HG02852 (cell line): ENCODE measurements around the gene TBC1D10A.

Experiments
- ATAC-seq: cut with Tn5 transposase; IDR thresholded peaks from one replicate; pipeline ENCODE4 v1.9.1; 2021; ENCODE audit warnings: mild to moderate bottlenecking, moderate library complexity; ENCODE audit not compliant: unreplicated experiment

The TBC1D10A gene

DNA sequence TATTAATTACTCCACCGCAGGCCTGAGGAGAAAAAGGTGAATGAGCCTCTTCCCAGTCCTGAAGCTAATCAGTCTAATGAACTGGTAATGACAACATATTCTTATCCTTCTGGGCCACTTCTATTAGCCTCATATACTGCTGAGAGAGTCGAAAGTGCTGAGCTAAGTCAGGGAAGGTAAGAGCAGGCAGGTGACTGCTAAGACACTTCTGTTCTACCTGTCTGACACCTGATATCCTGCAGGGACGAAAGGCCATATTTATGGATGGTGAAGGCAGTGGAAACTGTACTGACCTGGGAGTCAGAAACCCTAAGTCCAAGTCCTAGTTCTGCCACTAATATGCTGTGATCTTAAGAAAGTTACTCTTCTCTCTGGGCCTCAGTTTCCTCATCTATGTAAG lies 3.5 kb downstream of the TBC1D10A start:
- ATAC-seq, result no peak

DNA sequence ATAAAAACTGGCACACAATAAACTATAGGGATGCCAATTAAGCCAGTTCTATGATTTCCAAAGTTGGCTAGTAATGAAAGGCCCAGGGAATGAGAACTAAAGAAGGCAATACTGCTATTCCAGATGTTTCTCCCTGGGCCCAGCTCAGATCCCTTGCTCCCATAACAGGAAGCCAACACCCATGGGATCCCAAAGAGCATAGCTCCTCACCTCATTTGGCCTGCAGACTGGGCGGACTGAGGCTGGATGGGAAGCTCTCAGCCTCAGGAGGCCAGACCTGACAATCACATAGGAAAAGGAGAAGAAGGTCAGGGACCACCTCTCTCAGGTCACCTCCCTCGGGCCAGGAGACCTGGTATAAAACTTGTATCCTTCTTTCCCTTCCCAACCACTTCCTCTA lies 5.3 kb downstream of the TBC1D10A start:
- ATAC-seq, result no peak

DNA sequence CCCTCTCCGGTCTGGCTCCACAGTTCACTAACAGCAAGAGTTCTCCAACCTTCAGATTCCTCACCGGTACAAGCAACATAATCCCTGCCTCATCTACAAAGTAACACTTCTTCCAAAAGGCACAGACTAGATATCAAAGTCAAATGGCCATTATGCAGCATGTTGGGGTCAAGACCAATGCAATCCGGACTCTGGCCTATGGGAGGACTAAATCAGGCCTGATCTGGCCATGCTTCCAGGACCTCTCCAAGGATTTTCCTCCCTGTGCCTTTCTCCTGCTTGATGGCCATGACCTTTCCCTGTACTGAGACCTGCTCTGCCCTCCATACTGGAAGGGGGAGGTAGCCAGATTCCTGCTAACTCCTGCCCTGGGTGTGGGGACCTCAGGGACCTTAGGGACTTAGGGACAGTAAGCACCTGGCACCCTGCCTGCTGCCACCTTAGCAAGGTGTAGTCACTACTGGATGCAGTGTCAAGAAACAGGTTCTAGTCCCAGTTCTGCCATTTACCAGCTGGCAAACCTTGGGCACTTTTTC lies 6.7 kb downstream of the TBC1D10A start:
- no peak for ATAC-seq

DNA sequence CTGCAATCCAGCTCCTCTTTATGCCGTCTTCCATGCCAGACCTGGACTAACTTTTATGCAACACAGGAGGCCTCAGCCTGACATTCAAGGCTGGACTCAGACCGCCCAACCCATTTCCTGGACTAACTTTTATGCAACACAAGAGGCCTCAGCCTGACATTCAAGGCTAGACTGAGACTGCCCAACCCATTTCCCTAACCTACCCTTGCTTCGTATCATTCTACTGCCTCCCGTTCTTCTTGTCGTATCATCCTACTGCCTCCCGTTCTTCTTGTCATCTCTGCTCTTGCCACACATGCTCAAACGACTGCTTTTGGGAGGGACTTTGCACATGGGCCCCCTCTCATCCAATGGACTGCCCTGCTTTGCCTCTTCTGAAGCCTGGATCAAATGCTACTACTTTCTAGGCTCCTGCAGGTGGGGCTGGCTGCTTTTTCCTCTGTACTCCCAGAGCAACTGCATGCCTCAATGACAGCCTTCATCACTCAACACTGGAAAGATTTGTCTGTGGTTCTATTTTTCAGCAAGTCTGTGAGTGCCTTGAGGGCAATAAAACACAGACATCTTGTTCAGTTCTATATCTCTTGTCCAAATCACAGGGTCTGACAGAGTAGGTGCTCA lies 7.8 kb downstream of the TBC1D10A start:
- no peak for ATAC-seq

DNA sequence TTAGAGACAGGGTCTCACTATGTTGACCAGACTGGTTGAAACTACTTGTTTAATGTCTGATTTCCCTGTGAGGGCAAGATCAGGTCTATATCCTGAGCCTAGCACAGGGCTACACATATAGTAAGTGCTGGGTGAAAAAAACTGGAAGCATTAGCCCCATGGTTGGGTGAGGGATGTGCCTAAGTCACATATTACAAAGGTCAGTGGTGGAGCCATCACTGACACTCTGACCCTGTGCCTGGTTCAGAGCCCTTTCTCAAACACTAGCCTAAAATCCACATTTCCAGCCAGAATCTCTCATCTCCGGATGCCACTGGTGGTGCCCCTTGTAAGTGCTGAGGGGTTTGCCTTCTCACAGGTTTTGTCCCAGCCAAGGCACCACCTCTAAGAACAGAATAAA lies 9.0 kb downstream of the TBC1D10A start:
- ATAC-seq, result no peak

DNA sequence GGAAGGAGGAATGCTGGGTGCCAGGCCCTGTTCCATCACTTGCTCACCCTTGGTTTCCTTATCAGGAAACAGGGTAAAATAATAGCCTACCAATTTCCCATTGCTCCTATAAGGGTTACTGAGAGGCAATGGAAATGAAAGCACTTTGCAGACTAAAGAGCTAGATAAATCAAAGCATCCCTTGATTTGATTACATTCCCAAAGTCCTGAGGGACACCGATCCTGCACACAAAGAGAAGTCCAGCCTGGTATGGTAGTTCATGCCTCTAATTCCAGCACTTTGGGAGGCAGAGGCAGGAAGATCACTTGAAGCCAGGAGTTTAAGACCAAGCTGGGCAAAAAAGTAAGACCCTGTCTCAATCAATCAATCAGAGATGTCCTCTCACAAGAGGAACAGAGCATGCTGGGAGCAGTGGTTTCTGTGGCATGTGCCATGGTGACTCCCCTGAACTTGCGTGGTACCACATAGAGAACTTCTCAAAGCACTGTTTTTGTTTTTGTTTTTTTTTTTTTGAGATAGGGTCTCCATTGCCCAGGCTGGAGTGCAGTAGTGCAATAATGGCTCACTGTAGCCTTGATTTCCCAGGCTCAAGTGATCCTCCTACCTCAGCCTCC lies 10.7 kb downstream of the TBC1D10A start:
- no peak for ATAC-seq

DNA sequence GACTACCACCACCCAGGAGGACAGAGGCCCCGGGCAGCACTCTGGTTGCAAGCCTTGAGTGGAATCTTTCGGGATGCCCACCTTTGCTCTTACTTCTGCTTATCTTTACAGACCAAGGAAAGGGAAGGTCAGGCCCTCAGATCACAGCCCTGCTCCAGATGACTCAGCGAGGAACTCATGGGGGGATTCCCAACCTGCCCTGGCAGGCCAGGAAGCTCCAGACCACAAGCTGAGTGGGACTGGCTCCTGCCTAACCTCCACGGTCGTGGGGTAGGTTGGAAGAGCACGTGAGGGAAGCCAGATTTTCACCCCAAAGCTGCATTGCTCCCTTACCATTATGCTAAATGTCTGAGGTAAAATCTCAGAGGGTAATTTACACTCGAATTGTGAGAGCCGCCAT lies 11.8 kb downstream of the TBC1D10A start:
- ATAC-seq, result peak; percentile 43

DNA sequence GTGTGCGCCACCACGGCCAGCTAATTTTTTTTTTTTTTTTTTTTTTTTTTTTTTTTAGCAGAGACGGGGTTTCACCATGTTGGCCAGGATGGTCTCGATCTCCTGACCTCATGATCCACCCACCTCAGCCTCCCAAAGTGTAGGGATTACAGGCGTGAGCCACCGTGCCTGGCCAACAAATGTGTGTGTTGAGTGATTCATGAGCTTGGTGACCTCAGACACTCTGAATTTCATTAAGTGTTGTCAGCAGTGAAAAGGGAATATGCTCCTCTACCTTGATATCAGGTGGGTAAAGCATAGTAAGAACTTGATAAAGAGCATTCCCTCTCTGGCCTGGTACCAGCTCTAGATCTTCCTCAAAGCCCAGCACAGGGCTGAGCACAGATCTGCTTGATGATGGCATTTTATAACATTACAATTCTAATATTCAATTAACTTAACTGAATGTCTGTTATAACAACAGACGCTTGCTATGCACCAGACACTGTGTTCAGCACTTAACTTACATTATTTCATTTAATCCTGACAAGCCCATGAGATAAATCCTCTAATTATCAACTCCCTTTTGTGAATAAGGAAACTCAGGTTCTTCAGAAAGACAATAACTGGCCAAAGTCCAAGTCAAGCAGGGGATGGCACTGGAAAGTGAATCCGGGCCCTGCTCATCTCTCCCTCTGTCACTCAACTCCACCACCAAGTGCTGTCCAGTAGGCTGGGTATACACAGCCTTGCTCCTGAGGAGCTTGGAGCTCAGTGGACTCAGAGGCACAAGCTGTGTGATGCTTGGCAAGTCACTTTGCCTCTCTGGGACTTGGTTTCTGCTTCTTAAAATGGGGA lies 13.0 kb downstream of the TBC1D10A start:
- no peak for ATAC-seq

DNA sequence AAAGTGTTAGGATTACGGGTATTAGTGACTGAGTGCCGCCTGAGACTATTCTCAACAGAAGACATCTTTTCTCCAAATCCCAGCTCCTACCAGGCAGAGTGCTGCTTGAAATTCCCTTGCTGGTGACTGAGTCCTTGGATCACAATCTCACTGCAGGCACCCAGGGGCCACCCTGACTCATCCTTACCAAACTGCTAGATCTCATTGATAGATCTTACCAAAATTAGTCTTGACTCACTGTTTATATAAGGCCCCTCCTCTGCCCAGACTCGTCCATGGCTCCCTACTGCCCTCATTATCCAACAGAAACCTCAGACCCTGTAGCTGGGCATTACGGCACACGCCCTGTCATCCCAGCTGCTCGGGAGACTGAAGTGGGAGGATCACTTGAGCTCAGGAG lies 14.7 kb downstream of the TBC1D10A start:
- ATAC-seq, result no peak

DNA sequence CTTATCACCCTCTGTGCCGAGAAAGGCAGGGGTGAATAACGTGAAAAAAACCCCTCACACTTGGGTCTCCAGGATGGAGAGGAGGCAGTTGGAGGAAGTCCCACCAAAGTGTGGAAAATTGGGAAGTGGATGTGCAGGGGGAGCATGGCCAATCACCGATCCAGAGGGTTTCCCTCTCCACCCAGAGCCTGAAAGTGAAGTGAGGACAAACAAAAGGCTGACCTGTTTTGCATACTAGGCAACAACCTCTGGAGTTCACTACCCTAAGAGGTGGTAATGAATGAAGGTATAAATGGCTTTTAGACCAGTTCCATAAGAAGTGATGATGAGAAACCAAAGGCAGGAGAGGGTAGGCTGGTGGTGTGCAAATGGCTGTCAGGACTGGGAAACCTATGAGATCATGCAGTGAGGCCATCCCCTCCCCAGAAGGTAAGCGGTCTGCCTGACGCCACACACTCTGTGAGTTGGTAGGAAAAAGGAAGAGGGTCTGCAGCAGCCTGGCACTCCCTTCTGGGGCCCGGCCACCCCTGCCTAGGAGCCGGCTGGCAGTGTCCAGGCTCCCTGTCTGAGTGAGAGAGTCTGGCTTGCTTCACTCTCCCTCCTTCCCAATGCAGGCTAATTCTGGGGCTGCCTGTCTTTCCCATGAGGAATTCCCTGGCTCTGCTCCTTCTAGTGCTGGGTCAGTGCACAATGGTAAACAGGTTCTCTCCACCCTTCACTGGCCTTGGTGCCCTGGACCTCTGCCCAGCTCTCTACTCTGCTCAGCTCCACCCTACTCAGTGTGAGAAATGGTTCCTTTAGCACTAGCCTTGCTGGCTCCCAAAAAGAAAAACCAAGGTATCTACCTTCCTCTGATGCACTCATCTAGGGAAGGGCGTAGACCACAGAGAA lies 15.6 kb downstream of the TBC1D10A start:
- no peak for ATAC-seq

DNA sequence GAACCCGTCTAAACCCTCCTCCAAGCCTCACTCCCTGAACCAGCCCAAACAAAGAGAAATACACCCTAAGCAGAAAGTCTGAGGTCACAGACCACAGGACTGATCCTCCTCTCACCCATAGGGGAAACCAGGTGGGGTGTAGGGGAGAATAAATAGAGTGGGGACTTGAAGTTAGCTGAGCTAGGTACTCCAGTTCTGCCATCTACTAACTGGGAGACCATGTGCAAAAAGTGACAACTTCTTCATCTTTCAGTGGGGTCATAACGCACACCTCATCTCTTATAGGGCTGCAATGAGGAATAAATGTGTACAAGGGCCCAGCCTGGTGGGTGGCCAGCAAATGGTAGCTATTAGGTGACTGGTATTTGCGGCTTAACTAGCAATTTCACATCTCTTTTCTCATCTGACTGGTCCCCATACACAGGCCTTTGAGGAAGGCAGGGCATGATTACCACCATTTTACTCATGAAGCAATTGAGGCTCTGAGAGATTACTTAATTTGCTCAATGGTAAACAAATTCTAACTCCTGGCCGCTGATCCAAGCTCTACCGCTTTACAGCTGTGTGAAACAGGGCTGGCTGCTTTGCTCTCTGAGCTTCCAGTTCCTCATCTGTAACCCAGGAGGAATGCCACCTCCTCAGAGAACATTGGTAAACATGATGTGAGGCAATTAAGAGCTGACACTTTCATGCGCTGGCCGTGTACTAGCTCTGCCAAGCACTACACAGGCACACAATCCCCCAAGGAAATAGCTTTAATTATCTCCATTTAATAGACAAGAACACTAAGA lies 16.6 kb downstream of the TBC1D10A start:
- ATAC-seq, result peak; percentile 37

DNA sequence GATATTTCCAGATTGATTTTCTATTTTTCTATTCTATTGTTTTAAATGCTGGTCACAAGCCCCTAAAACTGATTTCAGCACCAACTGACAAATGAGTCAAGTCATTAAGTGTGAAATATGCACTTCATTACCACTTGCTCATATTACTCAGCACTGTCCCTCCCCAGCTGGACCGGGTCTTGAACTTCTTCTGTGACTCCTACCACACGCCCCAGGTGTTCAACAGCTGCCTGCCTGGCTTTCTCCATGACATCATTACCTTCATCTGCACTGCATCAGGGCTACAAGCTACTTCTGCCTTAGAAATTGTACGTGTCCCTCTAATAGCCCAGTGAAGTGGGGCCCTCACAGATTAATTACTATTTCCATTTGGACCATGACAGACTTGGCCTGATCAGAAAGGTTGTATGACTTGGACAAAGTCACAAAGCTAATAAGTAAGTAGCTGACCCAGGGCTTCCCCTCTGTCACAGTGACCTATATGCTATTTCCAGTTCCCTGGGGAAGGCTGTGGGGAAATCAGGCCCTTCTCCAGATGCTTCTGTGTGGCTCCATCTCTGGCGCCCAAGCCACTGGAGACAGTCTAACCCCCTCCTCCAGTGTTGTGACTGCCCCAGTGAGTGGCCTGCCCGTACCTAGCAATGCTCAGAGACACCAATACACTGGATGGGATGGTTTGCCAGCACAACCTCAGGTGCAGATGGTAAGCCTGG lies 18.1 kb downstream of the TBC1D10A start:
- peak; percentile 46 for ATAC-seq

DNA sequence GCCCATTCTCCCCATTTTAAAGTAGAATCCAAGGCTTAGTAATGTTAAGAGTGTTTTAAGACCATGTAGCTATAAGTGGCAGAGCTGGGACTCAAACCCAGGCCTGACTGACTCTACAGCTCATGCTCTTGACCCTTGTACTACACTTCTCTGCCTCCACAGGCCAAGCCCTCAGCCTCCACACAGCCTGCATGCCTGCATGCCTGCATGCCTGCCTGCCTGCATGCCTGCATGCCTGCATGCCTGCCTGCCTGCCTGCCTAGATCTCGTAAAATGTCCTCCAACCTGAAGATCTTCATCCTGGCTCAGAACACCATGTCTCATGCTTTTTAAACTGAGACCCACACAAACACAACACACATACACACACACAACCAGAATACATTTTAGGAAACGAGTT lies 18.6 kb downstream of the TBC1D10A start:
- ATAC-seq, result no peak

DNA sequence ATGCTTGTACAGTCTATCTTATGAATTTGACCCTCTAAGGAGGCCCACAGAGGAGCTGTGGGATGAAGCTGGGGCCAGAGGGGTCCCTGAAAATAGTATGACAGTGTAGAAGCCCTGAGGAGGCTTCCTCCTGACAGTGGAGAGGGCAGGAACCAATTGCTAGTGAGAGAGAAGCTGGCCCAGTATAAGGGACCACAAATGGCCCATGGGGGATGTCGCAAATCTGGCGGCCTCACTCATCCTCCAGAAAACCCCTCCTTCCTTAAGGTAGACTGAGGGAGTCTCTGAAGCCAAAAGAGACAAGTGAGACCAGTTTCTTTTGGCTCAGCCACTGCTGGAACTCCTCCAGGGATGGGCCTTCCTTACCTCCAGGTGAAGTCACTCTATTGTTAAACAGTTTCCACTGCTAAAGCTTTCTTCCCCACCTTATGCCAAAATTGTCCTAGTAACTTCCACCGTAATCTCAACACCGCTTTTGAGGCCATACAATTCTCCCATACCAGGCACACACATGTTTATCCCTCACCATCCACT lies 19.6 kb downstream of the TBC1D10A start:
- ATAC-seq, result no peak

DNA sequence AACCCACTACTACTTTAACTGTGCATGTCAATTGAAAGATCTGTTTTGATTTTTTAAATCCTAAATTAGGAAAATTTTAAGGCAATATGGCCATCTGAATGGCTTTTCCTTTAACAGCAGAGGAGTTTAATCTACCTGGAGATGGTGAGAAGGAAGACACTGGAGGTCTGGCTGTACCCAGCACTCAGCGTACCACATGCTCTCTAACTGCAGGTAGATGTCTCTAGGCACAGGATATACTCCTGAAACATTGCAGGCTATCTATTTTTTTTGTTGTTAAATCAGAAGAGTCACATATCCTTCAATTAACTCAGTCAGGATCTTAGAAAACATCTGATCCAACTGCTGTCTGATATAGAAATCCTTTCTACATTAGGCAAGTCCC lies 20.1 kb downstream of the TBC1D10A start:
- no peak for ATAC-seq

DNA sequence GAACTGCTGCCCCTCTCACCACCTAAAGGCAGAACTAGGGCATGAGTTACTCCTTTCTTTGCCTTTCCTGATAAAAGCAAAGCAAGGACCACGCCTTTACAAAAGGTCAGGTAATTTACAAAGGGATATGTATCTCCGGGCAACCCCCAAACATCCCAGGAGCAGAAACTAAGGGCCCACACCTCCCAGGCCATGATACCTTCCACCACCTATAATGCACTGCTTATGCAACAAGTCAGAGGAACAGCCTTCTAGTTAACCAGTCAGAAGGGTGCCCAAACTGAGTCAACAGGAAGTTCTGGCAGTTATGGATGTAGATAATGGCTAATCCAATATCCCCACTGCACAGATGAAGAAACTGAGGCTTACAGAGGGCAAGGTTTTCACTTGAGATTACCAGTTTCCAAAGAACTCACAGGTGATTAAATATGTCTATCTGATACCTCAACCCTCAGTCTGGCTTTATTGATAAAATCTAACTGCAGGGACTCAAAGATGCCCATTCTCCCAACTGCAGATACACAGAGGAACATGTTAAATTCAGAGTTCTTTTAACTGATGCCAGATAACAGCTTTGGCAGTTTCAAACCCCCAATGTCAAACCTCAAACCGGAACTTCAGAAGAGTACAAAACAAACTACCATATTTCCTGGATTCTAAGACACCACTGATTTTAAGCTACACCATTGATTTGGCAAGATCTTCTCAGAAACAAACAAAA lies 20.7 kb downstream of the TBC1D10A start:
- ATAC-seq, result no peak

DNA sequence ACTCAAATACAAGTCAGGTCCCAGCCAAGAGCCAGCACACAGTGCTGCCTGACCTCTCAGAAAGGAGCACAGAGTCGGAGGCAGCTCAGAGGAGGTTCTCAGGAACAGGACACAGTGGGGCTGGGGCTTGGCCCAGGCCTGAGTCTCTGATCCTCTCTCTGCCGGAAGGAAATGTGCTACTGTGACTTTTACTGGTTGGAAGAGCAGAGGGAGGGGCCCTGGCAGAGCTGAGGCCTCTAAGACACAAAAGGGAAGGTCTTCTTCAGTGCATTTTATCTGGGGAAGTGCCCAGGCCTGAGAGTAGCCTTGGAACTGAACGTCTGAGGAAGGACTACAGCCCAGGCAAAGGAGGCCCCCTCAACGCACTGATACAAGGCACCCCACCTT lies 21.2 kb downstream of the TBC1D10A start:
- ATAC-seq, result no peak

DNA sequence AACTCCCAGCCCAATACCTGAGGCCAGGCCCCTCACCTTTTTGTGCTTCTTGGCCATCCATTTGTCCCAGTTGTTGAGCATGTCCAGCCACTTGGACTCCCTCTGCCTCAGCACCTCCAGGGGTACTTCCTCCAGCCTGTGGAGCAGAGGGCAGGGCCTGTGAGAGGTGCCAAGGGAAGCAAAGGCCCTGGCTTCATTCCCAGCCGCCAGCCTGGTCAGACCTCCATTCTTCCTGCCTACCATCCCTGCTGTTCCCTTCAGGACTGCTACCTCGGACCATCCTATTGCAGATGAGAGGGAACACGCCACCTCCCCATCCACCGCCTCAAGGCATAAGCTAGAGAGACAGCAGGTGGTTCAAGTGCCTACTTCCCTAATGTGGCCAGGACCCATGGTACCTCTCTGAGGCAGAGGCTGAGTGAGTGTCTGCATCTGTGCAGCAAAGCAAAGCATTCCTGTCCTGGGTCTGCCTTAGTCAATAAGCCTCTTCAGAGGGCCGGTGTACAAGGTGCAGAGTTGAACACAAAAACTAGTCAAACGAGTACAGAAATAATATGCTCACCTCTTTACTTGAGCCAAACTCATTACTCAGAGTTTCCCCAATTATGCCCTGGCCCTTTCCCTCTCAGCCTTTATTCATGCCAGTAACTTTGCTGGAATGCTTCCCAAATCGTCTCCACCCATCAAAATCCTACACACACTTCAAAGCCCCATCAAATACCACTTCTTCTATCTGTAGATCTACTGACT lies 22.1 kb downstream of the TBC1D10A start:
- ATAC-seq, result no peak
